ENCODE data around the gene TCERG1L. TPM values are rescaled to one million over a fixed set of nuclear protein-coding genes. Genes with fewer than 3 reads are reported as not detected.

The TCERG1L gene
- total RNA-seq, 4 donors from 2014 or later: not detected

DNA sequence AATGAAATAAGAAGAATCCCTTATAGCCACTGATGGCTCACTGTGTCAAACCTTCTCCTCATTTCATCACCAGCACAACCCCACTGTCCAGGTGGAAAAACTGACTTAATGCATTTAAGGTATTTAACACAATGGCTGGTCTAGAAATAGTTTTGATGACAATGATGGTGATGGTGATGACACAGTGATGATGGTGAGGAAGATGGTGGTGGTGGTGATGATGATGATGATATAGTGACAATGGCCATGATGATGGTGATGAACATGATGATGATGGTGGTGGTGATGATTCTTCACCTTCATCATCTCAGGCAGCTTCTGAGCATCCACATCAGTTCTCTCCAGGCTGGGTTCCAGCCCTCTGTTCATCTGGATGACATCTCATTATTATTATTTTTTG lies 186.6 kb downstream of the TCERG1L start:
- TF ChIP-seq, protein P1, sequence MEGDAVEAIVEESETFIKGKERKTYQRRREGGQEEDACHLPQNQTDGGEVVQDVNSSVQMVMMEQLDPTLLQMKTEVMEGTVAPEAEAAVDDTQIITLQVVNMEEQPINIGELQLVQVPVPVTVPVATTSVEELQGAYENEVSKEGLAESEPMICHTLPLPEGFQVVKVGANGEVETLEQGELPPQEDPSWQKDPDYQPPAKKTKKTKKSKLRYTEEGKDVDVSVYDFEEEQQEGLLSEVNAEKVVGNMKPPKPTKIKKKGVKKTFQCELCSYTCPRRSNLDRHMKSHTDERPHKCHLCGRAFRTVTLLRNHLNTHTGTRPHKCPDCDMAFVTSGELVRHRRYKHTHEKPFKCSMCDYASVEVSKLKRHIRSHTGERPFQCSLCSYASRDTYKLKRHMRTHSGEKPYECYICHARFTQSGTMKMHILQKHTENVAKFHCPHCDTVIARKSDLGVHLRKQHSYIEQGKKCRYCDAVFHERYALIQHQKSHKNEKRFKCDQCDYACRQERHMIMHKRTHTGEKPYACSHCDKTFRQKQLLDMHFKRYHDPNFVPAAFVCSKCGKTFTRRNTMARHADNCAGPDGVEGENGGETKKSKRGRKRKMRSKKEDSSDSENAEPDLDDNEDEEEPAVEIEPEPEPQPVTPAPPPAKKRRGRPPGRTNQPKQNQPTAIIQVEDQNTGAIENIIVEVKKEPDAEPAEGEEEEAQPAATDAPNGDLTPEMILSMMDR (IDR thresholded peaks at IDR 0.05; ENCODE audit: low read depth): no peak

DNA sequence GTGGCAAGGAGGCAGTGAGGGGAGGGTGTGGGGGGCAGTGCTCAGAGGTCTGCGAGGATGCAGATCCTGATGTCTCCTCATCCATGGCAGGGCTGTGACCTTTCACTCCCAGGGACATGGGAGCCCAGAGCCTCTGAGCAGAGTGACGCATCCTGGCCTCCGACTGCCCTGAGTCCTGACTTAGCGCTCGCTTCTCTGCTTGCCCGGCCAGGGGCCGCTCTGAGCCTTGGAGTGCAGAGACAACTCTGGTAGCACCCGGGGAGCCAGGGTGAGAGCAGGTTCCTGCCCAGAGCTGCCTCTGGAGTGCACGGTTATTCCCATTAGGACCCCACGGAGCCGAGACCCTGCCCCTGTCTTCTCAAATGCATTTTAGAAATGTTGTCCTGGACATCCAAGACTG lies 188.0 kb downstream of the TCERG1L start:
- TF ChIP-seq, protein P1 (IDR thresholded peaks at IDR 0.05; ENCODE audit: low read depth): no peak

DNA sequence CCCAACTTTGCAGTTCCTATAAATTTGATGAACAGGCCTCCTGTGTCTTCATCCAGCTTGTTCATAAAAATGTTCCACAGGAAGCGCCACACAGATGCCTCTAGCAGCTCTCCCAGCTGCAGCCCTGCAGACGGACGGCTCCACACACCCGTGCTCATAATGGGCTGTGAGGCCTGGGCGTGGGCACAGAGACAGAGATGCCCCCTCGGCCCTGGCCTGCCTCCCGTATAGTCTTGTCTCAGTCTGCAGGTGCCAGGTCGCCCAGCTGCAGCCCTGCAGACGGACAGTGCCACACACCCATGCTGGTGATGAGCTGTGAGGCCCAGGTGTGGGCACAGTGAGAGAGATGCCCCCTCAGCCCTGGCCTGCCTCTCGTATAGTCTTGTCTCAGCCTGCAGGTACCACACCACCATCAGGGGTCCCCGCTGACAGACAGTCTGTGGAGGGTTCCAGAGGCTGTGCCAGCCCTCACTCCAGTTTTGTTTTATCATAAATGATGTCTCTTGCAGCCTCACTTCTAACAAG lies 189.9 kb downstream of the TCERG1L start:
- TF ChIP-seq, protein P1 (IDR thresholded peaks at IDR 0.05; ENCODE audit: low read depth): no peak

DNA sequence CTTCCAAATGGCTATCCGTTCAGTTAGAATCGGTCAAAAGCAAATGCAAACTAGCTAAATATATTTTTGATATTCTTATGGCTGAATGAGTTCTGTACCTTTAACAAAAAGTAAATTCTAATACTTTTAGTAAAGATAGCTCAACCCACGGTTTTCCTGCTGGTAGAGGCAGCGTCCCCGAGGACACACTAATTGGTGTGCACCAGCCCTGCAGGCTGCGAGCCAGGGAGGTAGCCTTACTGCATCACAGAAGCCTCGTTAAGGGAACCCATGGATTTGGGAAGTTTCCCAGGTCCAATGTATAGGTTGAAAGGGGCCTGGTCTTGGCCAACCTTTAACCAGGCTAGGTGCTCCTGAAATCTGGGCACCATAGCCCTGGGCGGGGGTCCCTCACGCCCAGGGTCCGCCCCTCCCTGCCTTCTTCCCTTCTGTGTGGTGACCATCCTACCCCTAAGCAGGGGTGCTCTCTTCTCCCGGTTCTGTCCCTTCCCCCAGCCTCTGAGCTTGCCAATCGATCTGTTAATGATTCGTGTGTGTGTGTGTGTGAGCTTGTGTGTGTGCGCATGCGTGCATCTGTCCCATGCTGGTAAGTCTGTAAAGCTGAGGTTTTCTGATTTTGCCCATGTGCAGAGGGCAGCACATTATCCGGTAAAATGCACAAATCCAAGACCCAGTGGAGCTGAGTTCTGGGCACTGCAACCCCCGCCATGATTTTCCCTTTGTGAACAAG lies 191.7 kb downstream of the TCERG1L start:
- TF ChIP-seq, protein P1 (IDR thresholded peaks at IDR 0.05; ENCODE audit: low read depth): no peak

DNA sequence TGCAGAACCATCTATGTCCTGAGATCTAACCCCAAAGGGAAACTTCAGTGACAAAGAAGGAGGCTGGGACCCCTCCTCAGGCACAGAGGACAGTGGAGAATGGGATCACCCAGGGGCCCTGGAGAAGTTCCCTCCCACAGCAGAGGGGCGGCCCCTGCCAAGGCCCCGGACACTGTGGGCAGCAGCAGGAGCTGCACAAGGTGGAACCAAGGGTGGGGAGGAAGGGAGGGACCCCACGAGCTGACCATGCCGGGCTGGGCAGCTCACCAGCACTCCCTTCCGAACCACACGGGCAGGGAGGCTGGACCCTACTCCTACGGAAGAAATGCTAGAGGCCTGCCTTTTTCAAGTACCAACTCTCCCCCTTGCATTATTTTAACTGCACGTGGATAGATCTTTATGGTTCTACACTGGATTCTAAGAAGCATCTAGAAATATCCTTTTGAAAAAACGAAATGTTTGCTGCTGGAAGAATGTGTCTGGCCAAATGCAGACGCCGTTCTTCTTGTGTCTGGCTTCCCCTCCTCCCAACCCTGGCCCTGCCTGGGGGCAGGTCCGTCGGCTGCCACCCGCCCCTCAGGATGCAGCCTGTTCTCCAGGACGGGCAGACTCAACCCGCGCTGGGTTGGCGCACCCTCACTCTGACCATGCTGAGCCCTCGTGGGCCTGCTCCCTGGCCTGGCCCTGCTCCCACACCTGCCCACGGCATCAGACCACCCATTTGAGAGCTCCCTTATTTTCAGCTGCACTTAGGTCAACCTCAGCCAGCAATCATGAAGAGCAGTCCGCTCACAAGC lies 193.9 kb downstream of the TCERG1L start:
- TF ChIP-seq, protein P1 (IDR thresholded peaks at IDR 0.05; ENCODE audit: low read depth): no peak

DNA sequence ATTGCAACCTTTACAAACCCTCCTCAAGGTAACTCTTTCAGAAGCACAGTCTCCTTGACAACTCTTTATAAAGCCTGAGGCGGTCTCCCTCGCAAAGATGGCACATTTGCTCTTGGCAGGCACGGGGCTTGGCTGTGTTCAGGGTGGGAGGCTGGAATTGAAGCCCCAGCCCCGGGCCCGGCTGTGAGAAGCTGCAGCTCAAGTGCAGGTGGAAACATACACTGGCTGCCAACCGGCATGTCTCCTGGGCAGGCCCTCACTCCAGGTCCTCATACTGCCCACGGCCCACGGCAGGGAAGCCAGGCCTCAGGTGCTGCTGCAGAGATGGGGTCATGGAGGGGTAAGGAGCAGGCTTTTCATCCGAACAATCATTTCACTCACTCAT lies 194.5 kb downstream of the TCERG1L start:
- TF ChIP-seq, protein P1 (IDR thresholded peaks at IDR 0.05; ENCODE audit: low read depth): no peak
